Measurements from ENCODE around the gene CAPG. TPM values are rescaled to one million over a fixed set of nuclear protein-coding genes. Genes with fewer than 3 reads are reported as not detected.

CAPG gene
- total RNA-seq, 1 donor from 2014 or later, result 61.1 TPM

DNA sequence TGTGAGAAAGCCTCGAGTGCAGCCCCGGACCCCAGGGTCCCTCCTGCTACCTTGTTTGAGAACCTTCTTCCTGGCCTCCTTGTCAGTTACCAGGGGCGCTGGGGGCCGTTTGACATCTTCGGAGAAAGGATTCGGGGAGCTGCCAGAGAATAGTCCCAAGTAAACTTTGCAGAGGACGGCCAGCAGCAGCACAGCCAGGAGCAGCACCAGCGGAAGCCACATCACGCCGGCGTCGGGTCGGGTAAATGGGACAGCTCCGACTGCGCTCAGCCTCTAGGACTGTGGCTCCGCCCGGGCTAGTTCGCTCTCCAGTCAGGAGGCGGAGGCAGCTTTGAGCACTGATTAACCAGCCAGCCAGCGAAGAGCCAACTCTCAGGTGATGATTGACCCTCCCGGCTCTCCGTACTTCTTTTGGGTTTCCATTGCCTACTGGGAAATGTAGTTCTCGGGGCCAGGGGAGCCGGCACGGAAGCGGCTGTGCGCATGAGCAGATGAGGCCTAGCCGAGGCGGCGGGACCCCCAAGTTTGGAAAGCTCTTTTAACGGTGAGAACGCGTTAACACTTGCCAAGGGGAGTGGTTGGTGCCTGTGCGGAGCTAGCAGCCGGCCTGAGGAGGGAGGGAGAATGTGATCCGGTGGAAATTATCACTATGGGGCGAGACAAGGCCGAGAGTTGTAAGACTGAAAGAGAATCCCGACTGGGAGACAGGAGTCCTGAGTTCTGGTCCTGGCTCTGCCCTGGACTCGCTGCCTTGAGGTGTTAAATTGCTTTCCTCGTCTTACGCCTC, 55.7 kb downstream of the CAPG start, which contains the start of the genes ELMOD3 and RETSAT:
Gene ELMOD3 (plus strand): TSS at position 484 of the 787 bp plus-strand sequence. CDS start 2,430 bp downstream, outside the sequence.
Gene RETSAT (minus strand): TSS at position 243 of the 787 bp plus-strand sequence. CDS start 21 bp downstream, at position 222.
- H3K27me3 Mint-ChIP-seq, result no peaks in the 10 kb centered on the region
- H3K9me3 Mint-ChIP-seq, result no peaks in the 10 kb centered on the region
- peak; percentile 96 for DNase-seq (ENCODE audit: extremely low spot score, unreplicated experiment)
- TF ChIP-seq, protein P1, sequence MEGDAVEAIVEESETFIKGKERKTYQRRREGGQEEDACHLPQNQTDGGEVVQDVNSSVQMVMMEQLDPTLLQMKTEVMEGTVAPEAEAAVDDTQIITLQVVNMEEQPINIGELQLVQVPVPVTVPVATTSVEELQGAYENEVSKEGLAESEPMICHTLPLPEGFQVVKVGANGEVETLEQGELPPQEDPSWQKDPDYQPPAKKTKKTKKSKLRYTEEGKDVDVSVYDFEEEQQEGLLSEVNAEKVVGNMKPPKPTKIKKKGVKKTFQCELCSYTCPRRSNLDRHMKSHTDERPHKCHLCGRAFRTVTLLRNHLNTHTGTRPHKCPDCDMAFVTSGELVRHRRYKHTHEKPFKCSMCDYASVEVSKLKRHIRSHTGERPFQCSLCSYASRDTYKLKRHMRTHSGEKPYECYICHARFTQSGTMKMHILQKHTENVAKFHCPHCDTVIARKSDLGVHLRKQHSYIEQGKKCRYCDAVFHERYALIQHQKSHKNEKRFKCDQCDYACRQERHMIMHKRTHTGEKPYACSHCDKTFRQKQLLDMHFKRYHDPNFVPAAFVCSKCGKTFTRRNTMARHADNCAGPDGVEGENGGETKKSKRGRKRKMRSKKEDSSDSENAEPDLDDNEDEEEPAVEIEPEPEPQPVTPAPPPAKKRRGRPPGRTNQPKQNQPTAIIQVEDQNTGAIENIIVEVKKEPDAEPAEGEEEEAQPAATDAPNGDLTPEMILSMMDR (conservative IDR thresholded peaks at IDR 0.05), result no peak
- H3K4me3 Mint-ChIP-seq, result peak within 1 kb of the TSS; percentile 100
- H3K27ac Mint-ChIP-seq, result peak within 1 kb of the TSS; percentile 94
- peaks cover 8% of the 10 kb centered on the region for H3K36me3 Mint-ChIP-seq
- H3K4me1 Mint-ChIP-seq (ENCODE audit: unreplicated experiment), result peaks cover 29% of the 10 kb centered on the region

DNA sequence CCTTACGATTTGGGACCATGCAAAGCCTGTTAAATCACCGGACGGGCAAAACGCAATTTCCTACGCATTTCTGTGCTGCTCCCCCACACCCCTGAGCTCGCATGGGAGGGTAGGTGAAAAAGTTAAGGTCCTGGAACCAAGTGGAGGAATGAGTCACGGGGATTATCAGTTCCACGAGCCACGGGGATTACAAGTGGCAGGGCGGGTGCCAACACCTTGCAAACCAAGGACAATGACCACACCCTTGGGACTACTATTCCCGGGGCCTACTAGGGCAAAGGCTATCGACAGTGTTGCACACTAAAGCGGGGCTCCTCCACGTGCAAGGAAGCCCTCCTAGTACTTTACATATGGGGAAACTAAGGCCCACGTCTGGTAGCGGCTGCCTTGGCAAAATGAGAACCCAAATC, 56.3 kb downstream of the CAPG start:
- Mint-ChIP-seq H3K4me3 (peak overlapping the region; percentile 100), H3K27me3 (no peaks in the 10 kb centered on the region), H3K9me3 (no peaks in the 10 kb centered on the region), H3K36me3 (peaks cover 8% of the 10 kb centered on the region), H3K27ac (peak overlapping the region; percentile 94), H3K4me1 (ENCODE audit: unreplicated experiment) (peaks cover 29% of the 10 kb centered on the region)
- DNase-seq (ENCODE audit: extremely low spot score, unreplicated experiment), result no peak
- TF ChIP-seq, protein P1 (conservative IDR thresholded peaks at IDR 0.05), result no peak

DNA sequence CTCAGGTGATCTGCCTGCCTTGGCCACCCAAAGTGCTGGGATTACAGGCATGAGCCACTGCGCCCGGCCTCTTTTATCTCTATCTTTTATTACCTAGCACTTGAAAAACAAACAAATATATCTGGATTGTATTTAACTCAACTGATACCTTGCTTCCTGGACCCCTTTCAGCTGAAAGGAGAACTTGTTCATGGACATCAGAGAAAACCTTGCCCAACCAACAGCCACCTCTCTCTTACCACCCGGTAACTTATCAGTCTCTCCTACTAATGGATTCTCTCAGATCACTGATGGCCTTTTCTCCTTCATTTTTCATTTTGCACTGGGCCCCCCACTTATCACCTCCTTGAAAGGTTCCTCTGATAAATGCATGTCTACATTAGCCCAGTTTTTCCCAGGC, 62.6 kb downstream of the CAPG start:
- H3K27ac Mint-ChIP-seq, result no peak overlapping the region
- H3K27me3 Mint-ChIP-seq, result no peaks in the 10 kb centered on the region
- no peaks in the 10 kb centered on the region for H3K4me1 Mint-ChIP-seq (ENCODE audit: unreplicated experiment)
- DNase-seq (ENCODE audit: extremely low spot score, unreplicated experiment), result no peak
- no peak overlapping the region for H3K4me3 Mint-ChIP-seq
- TF ChIP-seq, protein P1 (conservative IDR thresholded peaks at IDR 0.05), result no peak
- peaks cover 19% of the 10 kb centered on the region for H3K36me3 Mint-ChIP-seq
- H3K9me3 Mint-ChIP-seq, result no peaks in the 10 kb centered on the region

Other genes starting within 250 kb of the CAPG start
- gene TGOLN2, start 82.4 kb downstream of the CAPG start, total RNA-seq (ENCODE audit: low replicate concordance), result 54.0 and 65.3 TPM in 2 replicates
- gene RETSAT, start 55.8 kb downstream of the CAPG start, total RNA-seq (ENCODE audit: low replicate concordance), result 31.3 and 39.8 TPM in 2 replicates
- gene ELMOD3, start 55.6 kb downstream of the CAPG start, total RNA-seq (ENCODE audit: low replicate concordance), result 14.6 and 22.2 TPM in 2 replicates
- 0.97 TPM in 1 of 2 replicates, not detected in the other for gene SH2D6, start 8.3 kb upstream of the CAPG start, total RNA-seq (ENCODE audit: low replicate concordance)
- 209 and 403 TPM in 2 replicates for gene MAT2A, start 128.8 kb upstream of the CAPG start, total RNA-seq (ENCODE audit: low replicate concordance)
- gene GGCX, start 151.1 kb upstream of the CAPG start, total RNA-seq (ENCODE audit: low replicate concordance), result 62.6 and 76.2 TPM in 2 replicates
- gene VAMP8, start 167.2 kb upstream of the CAPG start, total RNA-seq (ENCODE audit: low replicate concordance), result 62.8 and 157 TPM in 2 replicates
- gene VAMP5, start 174.1 kb upstream of the CAPG start, total RNA-seq (ENCODE audit: low replicate concordance), result 3.4 and 4.4 TPM in 2 replicates
- gene RNF181, start 185.4 kb upstream of the CAPG start, total RNA-seq (ENCODE audit: low replicate concordance), result 70.2 and 78.8 TPM in 2 replicates
- 16.7 and 19.8 TPM in 2 replicates for gene TMEM150A, start 192.3 kb upstream of the CAPG start, total RNA-seq (ENCODE audit: low replicate concordance)
- gene C2orf68, start 201.7 kb upstream of the CAPG start, total RNA-seq (ENCODE audit: low replicate concordance), result 58.8 and 66.6 TPM in 2 replicates
- gene USP39, start 205.8 kb upstream of the CAPG start, total RNA-seq (ENCODE audit: low replicate concordance), result 43.3 and 62.5 TPM in 2 replicates

All from type B pancreatic cell (in vitro differentiated cells).